CD4-positive, alpha-beta T cell (primary cell): ENCODE results near the gene TRIM37. TPM values are rescaled to one million over a fixed set of nuclear protein-coding genes. Genes with fewer than 3 reads are reported as not detected.

ENCODE experiments used
- ATAC-seq: fragments of 200-7000 bp; cut with Tn5 transposase; one replicate; pipeline ENCODE4 v1.10.0; 2022; ENCODE audit warnings: mild to moderate bottlenecking; ENCODE audit not compliant: poor library complexity
- CTCF ChIA-PET: fragments of 350-600 bp; sonication (Branson Sonifier 250); formaldehyde crosslinking; loops from one replicate; lab custom pipeline; 2021; ENCODE audit warnings: antibody characterized with exemption, inconsistent platforms; lab: Charles Lee
- POLR2A ChIA-PET: fragments of 350-600 bp; sonication (Branson Sonifier 250); formaldehyde crosslinking; loops from one replicate; lab custom pipeline; 2021; ENCODE audit warnings: antibody characterized with exemption, inconsistent platforms; lab: Charles Lee
- DNase-seq, 14 experiments: peaks; one replicate each; pipeline ENCODE4 v3.0.0-alpha.2; 2013 to 2020; ENCODE audit warnings: mixed read lengths in 2 of 14
- H3K27ac ChIP-seq, 2 donors: one replicate each; pipeline versions ENCODE4 v1.5.1 to v1.7.0; 2013; ENCODE audit warnings: low read length in 2 of 2, low read depth in 1 of 2, mild to moderate bottlenecking in 1 of 2
- H3K27me3 ChIP-seq, 2 experiments: 1 replicate in 1 of 2; 2 replicates in 1 of 2; pipeline versions ENCODE4 v1.6.1 to v1.7.0; 2013; ENCODE audit warnings: low read length in 2 of 2, control low read depth in 1 of 2, mild to moderate bottlenecking in 1 of 2, moderate library complexity in 1 of 2; ENCODE audit not compliant: insufficient read depth in 2 of 2, control insufficient read depth in 1 of 2
- H3K36me3 ChIP-seq: one replicate; pipeline ENCODE4 v1.6.1; 2013; ENCODE audit warnings: low read length, control low read depth; ENCODE audit not compliant: insufficient read depth
- H3K4me1 ChIP-seq: one replicate; pipeline ENCODE4 v1.6.1; 2013; ENCODE audit warnings: low read length, control low read depth; ENCODE audit not compliant: insufficient read depth
- H3K4me3 ChIP-seq: one replicate; pipeline ENCODE4 v1.5.1; 2013; ENCODE audit warnings: mild to moderate bottlenecking, low read length, moderate library complexity
- H3K9me3 ChIP-seq, 2 experiments: 1 replicate in 1 of 2; 2 replicates in 1 of 2; pipeline versions ENCODE4 v1.6.1 to v1.7.0; 2013; ENCODE audit warnings: low read length in 2 of 2, mild to moderate bottlenecking in 2 of 2, control low read depth in 1 of 2, moderate library complexity in 1 of 2; ENCODE audit not compliant: control insufficient read depth in 1 of 2, insufficient read depth in 1 of 2
- H3K27ac Mint-ChIP-seq: one replicate; pipeline ENCODE4 v1.8.0; 2020; ENCODE audit warnings: mixed read lengths
- H3K27me3 Mint-ChIP-seq: one replicate; pipeline ENCODE4 v1.8.0; 2021; ENCODE audit warnings: mixed read lengths
- H3K36me3 Mint-ChIP-seq: one replicate; pipeline ENCODE4 v1.8.0; 2021; ENCODE audit warnings: low read depth, mixed read lengths
- H3K4me1 Mint-ChIP-seq: one replicate; pipeline ENCODE4 v1.8.0; 2021; ENCODE audit warnings: low read depth, mixed read lengths
- H3K4me3 Mint-ChIP-seq: one replicate; pipeline ENCODE4 v1.8.0; 2020; ENCODE audit warnings: mild to moderate bottlenecking, mixed read lengths
- H3K9me3 Mint-ChIP-seq: one replicate; pipeline ENCODE4 v1.8.0; 2020; ENCODE audit warnings: mixed read lengths
- CTCF ChIP-seq: fragments of 200-600 bp; IDR thresholded peaks from one replicate; pipeline ENCODE4 v1.8.0; 2022; ENCODE audit warnings: antibody characterized with exemption, mild to moderate bottlenecking
- intact Hi-C, 2 experiments: fragments of 100-400 bp; cut with DNase I in 1 of 2; cut with micrococcal nuclease in 1 of 2; formaldehyde crosslinking; loops; one replicate each; pipeline versions ENCODE4 v1.15.1 to v1.9.0; 2023 to 2025; cut with DNase I, micrococcal nuclease
- total RNA-seq, 174 experiments: library from RNA in 2 of 174; stranded (reverse) in 2 of 174; gene quantifications; one replicate each; pipeline ENCODE4 v1.2.3 and lab custom pipeline; 2021 to 2026

The TRIM37 gene
- total RNA-seq, 2 experiments from 2014 or later, result 16.8 to 18.0 TPM

GRCh38 chr17:59000022-59000421 is 106.7 kb downstream of the TRIM37 start:
- CTCF ChIA-PET, result no interaction called here
- Mint-ChIP-seq H3K4me1 (peaks cover 12% of the 10 kb centered on the region), H3K36me3 (peaks cover 36% of the 10 kb centered on the region), H3K27me3 (no peaks in the 10 kb centered on the region), H3K4me3 (no peak overlapping the region), H3K27ac (no peak overlapping the region), H3K9me3 (no peaks in the 10 kb centered on the region)
- Histone ChIP-seq H3K4me1 (peaks cover 9% of the 10 kb centered on the region), H3K4me3 (no peak overlapping the region), H3K36me3 (peaks cover 15% of the 10 kb centered on the region), H3K9me3 (no peaks in the 10 kb centered on the region), H3K27me3 (no peaks in the 10 kb centered on the region), H3K27ac (no peak overlapping the region)
- DNase-seq, result no peak
- TF ChIP-seq CTCF, result no peak
- no peak for ATAC-seq
- POLR2A ChIA-PET, result interaction anchor here (0.6 kb wide), 1 partner anchor 10 kb away, joined by 3 read pairs; no protein-coding TSS in a partner anchor
- intact Hi-C loops, result loop anchor here in 1 of 2 experiments (5.0 to 10.0 kb wide), 2 partner anchors 107 to 685 kb away; partner anchors contain the start of gene TRIM37

DNA sequence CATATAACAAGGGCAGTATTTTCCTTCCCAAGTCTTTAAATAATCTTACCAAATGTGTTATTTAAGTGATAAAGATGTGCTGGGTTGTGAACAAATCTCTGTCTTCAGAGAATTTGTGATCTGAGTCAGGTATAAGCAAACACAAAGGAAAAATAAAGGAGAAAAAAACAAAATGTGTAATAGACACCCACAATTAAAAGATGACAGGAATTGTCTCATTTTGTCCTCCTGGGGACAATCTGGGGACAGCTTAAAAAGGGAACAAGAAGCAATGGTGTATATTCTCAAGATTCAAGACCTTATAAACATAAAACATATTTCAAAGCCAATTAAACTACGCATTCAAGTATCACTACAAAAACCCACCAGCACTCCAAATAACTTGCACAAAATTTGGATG is 107.2 kb downstream of the TRIM37 start:
- H3K27ac Mint-ChIP-seq, result peak overlapping the region; percentile 49
- intact Hi-C loops, result no loop called here
- CTCF ChIA-PET, result interaction anchor here (1.3 kb wide), 1 partner anchor 481 kb away, joined by 3 read pairs; no protein-coding TSS in a partner anchor

GRCh38 chr17:58998871-58999270 is 107.8 kb downstream of the TRIM37 start:
- TF ChIP-seq CTCF, result no peak
- no peaks in the 10 kb centered on the region for H3K27me3 Mint-ChIP-seq
- peaks cover 15% of the 10 kb centered on the region for H3K36me3 ChIP-seq
- H3K4me1 ChIP-seq, result peaks cover 9% of the 10 kb centered on the region
- ChIA-PET POLR2A (no interaction called here), CTCF (interaction anchor here (1.3 kb wide), 1 partner anchor 480 kb away, joined by 3 read pairs; no protein-coding TSS in a partner anchor)
- no peak overlapping the region for H3K4me3 Mint-ChIP-seq
- peaks cover 7% of the 10 kb centered on the region for H3K4me1 Mint-ChIP-seq
- no peak overlapping the region for H3K27ac Mint-ChIP-seq
- no peaks in the 10 kb centered on the region for H3K9me3 ChIP-seq
- no peak for DNase-seq
- H3K4me3 ChIP-seq, result no peak overlapping the region
- H3K27me3 ChIP-seq, result no peaks in the 10 kb centered on the region
- intact Hi-C loops, result no loop called here
- H3K36me3 Mint-ChIP-seq, result peaks cover 38% of the 10 kb centered on the region
- ATAC-seq, result no peak
- H3K27ac ChIP-seq, result no peak overlapping the region
- no peaks in the 10 kb centered on the region for H3K9me3 Mint-ChIP-seq

More for the DNA sequence above, 107.2 kb downstream of the TRIM37 start:
- no peaks in the 10 kb centered on the region for H3K9me3 ChIP-seq
- TF ChIP-seq CTCF, result no peak
- H3K36me3 Mint-ChIP-seq, result peaks cover 36% of the 10 kb centered on the region
- peaks cover 7% of the 10 kb centered on the region for H3K4me1 Mint-ChIP-seq
- no peak overlapping the region for H3K4me3 Mint-ChIP-seq
- POLR2A ChIA-PET, result interaction anchor here (0.6 kb wide), 1 partner anchor 9 kb away, joined by 3 read pairs; no protein-coding TSS in a partner anchor
- no peaks in the 10 kb centered on the region for H3K27me3 Mint-ChIP-seq
- H3K27me3 ChIP-seq, result no peaks in the 10 kb centered on the region
- no peak overlapping the region for H3K27ac ChIP-seq
- peaks cover 15% of the 10 kb centered on the region for H3K36me3 ChIP-seq
- DNase-seq (no peak), ATAC-seq (no peak)
- no peak overlapping the region for H3K4me3 ChIP-seq
- H3K4me1 ChIP-seq, result peaks cover 9% of the 10 kb centered on the region
- no peaks in the 10 kb centered on the region for H3K9me3 Mint-ChIP-seq
